Ovary (tissue), 3 donors: Measurements from ENCODE around the gene ADAT3.

ENCODE experiments used
- CTCF ChIP-seq, 3 donors: fragments of 450-650 bp in 2 of 3; fragments of 200-600 bp in 1 of 3; IDR thresholded peaks; one replicate each; pipeline versions ENCODE4 v1.5.1 to v1.8.0; 2016 to 2022; ENCODE audit warnings: antibody characterized with exemption in 3 of 3, mild to moderate bottlenecking in 1 of 3
- EP300 ChIP-seq: sonication (generic); formaldehyde crosslinking; IDR thresholded peaks from one replicate; pipeline ENCODE4 v1.6.1; 2017; ENCODE audit warnings: antibody characterized with exemption
- POLR2A ChIP-seq: fragments of 450-650 bp; IDR thresholded peaks from one replicate; pipeline ENCODE4 v1.6.1; 2017; ENCODE audit warnings: antibody characterized with exemption, mild to moderate bottlenecking, moderate library complexity
- donor health status: DM: no; HTN: no; CAD: no.

GRCh38 chr19:1873524-1874473, 31.4 kb upstream of the ADAT3 start:
- no peak for TF ChIP-seq EP300
- TF ChIP-seq CTCF (IDR thresholded peaks at IDR 0.05), result no peak
- no peak for TF ChIP-seq POLR2A
